GM10248 (cell line): ENCODE data around the gene TYRO3.

Source experiments
- CTCF ChIA-PET: fragments of 300-600 bp; sonication (Branson Sonifier 250); formaldehyde crosslinking; extraction: SDS; loops from one replicate; lab custom pipeline; 2021; ENCODE audit warnings: antibody characterized with exemption; lab: Yijun Ruan, JAX
- POLR2A ChIA-PET: fragments of 350-650 bp; sonication (Branson Sonifier 250); formaldehyde crosslinking; extraction: SDS; loops from one replicate; lab custom pipeline; 2020; ENCODE audit warnings: antibody characterized with exemption; lab: Yijun Ruan, JAX
- DNase-seq: peaks from one replicate; pipeline ENCODE4 v3.0.0; 2012; ENCODE audit errors: extremely low spot score
- CTCF ChIP-seq: IDR thresholded peaks from 2 replicates; pipeline ENCODE4 v1.5.1; 2012; ENCODE audit warnings: mild to moderate bottlenecking, low read depth; ENCODE audit errors: extremely low read depth, missing control alignments, control extremely low read depth

TYRO3 gene

GRCh38 chr15:41558400-41559238, at the start of gene TYRO3:
Gene TYRO3, plus strand, starts transcription at chr15:41559212. Its CDS starts 46 bp downstream, at chr15:41559258.
- ChIA-PET CTCF (interaction anchor here (0.7 to 2.3 kb wide), 18 partner anchors 8 to 431 kb away, joined by 3 to 35 read pairs (median 4); partner anchors contain the start of gene RPAP1), POLR2A (interaction anchor here (0.5 to 1.0 kb wide), 2 partner anchors 55 to 254 kb away, joined by 3 to 4 read pairs; no protein-coding TSS in a partner anchor)
- TF ChIP-seq CTCF: peak; percentile 30
- DNase-seq: peak; percentile 82

DNA sequence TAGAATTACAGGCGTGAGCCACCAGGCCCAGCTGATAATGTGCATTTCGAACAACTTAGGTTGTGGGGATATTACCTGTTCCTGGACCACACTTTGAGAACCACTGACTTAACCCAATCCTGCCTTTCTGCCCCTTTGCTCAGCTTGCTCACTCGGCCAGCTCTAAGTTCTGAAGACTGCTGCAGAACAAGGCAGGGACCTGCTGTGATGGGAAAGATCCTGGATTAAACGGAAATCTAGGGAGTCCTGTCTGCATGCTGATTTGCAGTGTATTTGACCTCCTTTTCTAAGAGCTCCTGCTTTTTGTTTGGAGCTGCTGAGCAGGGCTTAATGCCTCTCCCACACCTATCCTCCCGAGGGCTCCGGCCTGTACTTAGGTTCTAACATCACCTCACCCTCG, 48.3 kb upstream of the TYRO3 start:
- no peak for TF ChIP-seq CTCF
- no peak for DNase-seq
- ChIA-PET POLR2A (no interaction called here), CTCF (interaction anchor here (1.1 to 3.5 kb wide), 2 partner anchors 10 to 45 kb away, joined by 3 to 10 read pairs; no protein-coding TSS in a partner anchor)

DNA sequence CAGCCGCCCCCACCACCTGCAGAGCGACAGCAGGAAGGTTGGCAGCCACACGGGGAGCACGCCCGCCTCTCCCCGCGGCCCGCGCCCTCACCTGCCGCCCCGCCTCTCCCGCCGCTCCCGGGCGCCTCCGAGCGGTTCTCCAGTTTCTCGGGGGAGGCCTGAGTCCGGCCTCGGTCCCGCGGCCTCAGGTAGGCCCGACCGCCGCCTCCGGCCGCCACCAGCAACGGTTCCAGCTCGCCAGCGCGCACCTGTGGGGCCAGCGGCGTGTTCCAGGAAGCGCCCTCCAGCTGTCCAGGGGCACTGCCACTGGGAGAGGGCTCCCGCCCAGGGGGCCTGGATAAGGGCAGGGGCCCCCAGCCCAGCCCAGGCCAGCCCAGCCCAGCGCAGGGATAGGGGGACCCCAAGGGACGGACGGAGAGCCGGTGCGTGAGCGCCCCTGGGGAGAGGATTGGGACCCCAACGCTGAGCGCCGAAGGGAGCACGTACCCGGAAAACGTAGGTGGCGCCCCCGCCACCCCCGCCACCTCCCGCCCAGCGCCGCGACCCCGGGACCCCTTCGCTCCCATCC, 47.6 kb upstream of the TYRO3 start:
- no peak for DNase-seq
- CTCF ChIA-PET: interaction anchor here (1.1 to 3.5 kb wide), 2 partner anchors 10 to 46 kb away, joined by 3 to 10 read pairs; no protein-coding TSS in a partner anchor
- POLR2A ChIA-PET: interaction anchor here (0.7 kb wide), 1 partner anchor 16 kb away, joined by 5 read pairs; no protein-coding TSS in a partner anchor
- no peak for TF ChIP-seq CTCF

DNA sequence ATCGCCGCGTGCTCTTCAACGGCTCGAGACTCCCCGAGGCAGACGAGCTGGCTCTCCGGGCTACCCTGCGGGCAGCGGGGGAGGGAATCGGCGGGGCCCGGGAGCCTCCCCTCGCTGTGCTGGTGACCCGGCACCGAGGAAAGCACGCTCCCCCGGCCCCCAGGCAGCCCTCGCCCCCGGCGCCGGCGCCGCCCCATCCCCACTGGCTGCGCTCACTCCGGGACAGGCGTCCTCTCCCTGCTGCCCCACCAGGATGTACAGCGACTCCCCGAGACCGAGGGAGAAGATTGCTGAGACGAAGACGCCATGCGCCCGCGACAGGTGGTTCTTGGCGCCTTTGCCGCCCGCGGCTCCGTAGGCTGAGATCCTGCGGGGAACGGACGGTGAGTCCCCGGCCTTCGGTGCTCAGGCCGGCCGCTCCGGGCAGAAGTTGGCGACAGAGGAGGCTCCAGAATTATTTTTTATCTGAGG, 47.1 kb upstream of the TYRO3 start:
- ChIA-PET POLR2A (interaction anchor here (0.5 to 0.7 kb wide), 2 partner anchors 17 to 53 kb away, joined by 3 to 5 read pairs; no protein-coding TSS in a partner anchor), CTCF (interaction anchor here (3.5 kb wide), 1 partner anchor 47 kb away, joined by 10 read pairs; no protein-coding TSS in a partner anchor)
- TF ChIP-seq CTCF: no peak
- DNase-seq: peak; percentile 41

DNA sequence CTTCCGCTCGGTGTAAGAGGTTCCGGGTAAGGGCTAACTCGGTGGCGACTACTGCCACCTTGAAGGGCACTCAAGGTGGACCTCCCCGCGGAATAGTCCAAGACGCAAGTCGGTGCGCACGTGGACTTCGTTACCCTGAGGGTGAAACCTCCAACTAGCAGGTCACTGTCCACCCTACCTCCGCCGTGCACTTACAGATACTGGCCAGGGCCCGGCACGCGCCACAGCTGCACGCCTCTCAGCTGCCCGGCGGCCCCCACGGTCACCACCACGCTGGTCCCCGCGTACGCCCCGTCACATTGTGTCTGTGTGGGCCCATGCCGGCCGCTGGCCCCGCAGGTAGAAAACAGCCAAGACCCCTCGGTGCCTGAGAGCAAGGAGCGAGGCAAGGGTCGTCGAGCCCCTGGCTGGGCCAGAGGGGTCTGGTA, 46.5 kb upstream of the TYRO3 start:
- CTCF ChIA-PET: interaction anchor here (3.5 kb wide), 1 partner anchor 47 kb away, joined by 10 read pairs; no protein-coding TSS in a partner anchor
- DNase-seq: no peak
- POLR2A ChIA-PET: interaction anchor here (0.5 kb wide), 1 partner anchor 53 kb away, joined by 3 read pairs; no protein-coding TSS in a partner anchor
- TF ChIP-seq CTCF: no peak
